Inflammatory macrophage treated with lipopolysaccharide for 4 hours (primary cell): Measurements from ENCODE around the gene MST1R.
"Not testable (repeated sequence)": the region's sequence is repeated elsewhere in the genome, so short reads cannot be mapped to it uniquely, and the experiment has no call there.

Experiments used
- DNase-seq: peaks from one replicate; pipeline ENCODE4 v3.0.0-alpha.2; 2020

MST1R gene

DNA sequence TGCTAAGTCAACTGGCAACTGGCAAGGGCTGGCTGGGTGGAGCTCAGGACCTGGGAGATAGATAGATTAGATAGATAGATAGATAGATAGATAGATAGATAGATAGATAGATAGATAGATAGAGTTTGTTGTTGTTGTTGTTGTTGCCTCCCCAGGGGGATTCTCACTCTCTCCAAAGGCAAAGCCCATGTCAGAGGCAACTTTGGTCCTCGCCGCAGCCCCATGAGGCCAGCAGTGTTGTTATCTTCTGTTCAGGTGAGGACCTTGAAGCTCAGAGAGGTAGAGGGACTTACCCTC is 7.4 kb upstream of the MST1R start:
- no peak for DNase-seq

DNA sequence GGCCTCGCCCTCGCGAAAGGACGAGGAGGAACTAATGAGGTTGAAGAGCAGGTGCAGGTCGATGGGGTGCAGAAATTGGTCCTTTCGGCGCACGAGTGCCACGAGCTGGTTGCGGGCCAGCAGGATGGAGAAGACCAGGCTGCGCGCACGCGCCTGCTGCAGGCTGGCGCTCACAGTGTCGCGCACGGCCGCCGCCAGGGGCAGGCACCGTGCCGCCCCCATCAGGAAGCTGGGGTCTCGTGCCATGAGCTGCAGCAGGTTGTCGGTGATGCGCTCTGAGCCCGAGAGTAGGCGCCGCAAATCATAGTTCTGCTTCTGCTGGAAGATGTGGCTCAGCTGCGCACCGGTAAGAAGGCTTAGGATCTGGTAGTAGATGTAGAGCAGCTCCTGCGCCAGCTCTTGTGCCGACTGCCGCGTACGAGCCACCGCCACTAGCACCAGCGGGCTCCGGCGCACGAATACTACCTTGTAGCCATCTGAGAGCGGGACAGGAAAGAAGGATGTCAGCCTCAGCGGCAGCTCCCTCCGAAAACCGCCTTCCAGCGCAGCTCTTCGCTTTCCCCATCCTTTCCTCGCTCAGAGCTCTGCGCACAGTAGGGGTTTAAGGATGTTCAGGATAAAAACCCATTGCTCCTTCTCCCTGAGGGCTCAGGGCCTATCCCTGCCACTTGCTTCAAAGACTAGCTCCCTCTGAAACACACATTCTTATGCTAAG is 6.9 kb upstream of the MST1R start:
- DNase-seq, result no peak

DNA sequence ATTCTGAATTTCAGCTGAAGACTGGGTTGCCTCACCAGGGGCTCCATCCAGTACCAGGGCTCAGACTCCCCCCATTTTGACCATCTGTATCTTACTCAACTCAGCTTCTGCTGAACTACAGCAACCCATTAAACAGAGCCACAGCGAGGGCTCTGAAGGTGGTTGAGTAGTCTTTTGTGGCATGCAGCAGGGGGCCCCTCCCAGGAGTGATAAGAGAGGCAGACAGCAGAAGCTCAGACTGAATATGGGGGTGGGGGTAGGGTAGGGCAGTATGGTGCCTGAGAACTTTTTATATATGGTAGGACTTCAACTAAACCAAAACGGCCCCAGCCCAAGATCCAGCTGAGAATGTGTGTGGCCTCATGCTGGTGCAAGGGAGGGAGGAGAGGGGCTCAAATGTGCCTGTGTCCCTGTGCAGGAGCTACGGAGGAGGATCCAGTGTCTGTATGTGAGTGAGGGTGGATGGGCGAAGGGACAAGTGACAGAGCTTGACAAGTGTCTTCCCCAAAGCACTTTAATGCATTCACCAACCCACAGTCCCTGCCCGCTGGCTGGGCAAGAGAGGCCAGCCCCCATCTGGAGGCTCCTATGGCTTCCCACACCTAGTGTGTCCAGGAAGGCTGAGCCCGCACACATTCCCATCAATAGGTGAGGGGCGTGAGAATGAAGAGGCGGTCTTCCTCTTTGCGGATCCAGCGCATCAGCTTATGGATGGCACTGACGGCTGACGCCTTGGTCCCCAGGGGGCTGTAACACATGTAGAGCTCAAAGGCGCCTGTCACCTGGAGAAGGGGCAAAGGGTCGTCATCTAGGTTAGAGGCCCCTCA is 4.9 kb upstream of the MST1R start:
- no peak for DNase-seq

DNA sequence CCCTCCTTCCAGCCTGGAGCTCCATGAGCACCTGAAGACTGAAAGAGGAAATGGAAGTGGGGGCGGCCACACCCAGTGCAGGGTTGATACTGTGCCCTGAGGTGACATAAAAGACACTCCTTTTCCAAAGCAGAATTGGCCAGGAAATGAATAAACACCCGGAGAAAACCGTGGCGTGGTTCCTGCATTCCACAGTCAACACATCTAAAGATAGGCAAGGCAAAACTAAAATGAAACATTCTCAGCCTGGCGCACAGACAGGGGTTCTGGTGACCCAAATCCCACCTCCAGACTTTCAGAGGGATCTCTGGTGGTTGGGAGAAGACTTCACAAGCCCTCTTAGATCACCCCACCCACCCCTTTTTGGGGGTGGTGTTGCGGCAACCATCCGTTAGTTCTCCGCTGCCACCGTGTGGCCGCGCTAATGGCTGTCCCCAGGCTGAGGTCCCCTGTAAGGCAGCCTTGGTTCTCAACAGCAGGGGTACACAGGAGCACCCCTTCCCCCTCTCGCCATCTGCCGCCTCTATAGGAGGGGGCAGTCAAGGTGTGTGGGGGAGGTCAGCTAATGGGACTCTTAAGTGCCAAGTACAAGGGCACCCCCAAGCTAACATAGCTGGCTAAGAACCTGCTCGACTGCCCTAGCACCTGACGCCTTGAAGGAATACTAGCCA is 2.5 kb upstream of the MST1R start:
- DNase-seq, result peak; percentile 65

DNA sequence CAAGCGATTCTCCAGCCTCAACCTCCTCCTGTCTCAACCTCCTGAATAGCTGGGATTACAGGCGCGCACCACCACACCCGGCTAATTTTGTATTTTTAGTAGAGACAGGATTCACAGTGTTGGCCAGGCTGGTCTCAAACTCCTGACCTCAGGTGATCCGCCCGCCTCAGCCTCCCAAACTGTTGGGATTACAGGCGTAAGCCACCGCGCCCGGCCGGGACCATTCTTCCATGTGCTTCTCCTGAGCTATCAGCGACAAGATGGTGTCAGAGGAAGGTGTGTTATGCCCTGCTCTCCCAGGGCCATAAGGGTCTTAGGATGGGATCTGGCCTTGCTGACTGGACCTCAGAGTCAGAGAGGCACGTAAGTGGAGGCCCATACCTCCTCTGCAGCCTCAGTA is 775 bp upstream of the MST1R start:
- not testable (repeated sequence) for DNase-seq

DNA sequence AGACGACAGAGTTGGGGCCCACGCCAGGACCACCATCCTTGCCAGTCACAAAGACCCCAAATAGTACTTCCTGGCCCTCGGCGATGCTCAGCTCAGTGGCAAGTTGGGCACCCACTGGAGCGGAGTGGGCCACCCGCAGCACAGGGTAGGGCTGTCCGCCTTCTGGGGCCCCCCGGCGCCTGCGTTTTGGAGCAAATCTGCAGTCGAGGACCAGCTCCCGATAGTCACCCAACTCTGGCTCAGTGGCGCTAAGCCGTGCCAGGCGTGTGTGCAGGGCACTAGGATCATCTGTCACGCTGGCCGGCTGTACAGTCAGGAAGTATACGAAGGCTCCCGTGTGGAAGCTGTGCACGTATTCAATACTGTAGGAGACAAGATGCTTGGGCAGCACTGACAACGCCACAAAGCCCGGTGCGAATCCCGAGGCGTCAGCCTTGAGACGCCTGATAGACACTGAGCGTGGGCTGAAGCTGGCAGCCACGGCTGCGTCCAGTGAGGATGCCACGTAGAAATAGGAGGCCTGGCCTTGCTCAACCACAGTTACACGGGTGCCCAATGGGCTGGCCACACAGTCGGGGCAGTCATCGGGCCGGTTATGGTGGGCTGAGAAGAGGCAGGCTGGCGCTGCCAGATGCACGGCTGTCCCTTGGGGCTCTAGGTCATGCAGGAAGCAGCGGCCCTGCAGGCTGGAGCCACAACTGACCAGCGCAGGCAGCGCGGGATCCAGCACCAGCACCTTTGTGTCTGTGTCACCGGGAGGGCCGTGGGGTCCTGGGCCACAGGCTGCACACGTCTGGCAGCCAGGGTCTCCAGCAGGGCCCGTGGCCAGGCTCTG is 945 bp downstream of the MST1R start:
- no peak for DNase-seq

DNA sequence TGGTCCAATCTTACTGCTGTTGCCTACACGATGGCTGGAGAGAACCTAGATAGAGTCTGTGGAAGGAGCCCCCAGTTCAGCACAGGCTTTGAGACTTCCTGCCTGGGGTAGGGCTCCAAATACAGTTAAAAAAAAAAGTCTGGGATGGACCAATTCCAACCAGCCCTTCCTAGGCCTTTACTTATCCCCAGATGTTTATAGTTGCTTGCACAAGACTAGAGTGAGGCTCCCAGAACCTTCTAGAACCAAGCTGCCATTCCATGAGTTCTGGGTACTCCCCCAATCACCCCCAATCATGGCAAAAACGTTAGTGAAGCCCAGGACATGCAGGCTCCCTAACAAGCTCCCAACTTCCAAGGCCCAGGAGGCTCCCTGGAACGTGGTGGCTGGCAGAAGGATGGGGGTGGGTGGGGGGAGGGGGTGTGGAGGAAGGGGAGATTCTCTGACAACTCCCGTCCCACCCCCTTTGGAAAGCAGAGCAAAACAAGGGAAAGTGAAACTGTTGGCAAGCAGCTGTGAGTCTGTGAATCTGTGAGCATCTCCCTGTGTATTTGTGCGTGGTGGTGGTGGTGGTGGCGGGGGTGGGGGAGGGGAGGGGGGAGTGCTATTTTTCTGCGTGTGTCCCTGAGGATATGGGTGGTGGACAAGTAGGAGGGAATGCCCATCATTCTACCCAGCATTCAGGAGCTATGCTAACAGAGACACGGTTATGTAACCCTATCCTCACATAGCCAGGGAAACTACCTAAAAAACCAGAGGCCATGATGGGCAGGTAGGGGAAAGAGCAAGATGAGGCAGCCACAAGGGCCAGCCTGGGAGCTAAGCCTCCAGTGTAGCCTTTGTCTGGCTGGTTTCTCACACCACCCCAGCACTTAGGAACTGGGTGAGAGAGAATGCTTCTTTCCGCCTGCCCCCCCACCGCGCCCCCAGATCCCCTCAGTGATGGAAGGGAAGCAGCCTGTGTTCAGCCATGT is 2.0 kb downstream of the MST1R start:
- DNase-seq, result no peak

DNA sequence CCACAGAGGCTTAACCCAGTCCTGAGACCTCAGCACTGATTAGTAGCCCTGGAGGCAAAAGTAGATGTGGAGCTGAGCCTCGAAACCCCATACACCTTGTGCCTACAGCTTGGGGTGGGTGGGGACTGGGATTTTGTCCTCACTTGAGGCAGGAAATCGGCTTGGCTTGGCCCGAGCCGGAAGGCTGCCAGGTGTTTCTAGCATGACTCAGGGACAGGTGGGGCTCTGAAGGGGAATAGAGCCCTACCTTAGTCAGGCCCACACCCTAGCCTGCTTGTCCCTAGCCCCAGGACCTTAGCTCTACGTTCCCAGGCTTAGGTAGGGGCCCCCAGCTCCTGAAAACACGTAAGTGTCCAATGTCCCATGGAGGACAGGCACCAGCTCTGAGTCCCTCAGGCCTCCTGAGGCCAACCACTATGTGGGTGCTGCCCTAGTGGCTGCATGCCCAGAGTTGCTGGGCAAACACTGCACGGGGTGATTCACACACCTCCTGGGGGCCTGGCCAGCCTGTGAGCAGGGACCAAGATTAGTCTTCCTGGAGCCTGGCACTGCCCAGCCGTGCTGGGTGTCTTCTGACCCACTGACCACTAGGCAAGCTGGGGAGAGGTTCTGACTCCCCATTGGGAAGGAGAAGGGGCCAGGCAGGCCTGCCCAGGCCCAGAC is 3.1 kb downstream of the MST1R start:
- no peak for DNase-seq

DNA sequence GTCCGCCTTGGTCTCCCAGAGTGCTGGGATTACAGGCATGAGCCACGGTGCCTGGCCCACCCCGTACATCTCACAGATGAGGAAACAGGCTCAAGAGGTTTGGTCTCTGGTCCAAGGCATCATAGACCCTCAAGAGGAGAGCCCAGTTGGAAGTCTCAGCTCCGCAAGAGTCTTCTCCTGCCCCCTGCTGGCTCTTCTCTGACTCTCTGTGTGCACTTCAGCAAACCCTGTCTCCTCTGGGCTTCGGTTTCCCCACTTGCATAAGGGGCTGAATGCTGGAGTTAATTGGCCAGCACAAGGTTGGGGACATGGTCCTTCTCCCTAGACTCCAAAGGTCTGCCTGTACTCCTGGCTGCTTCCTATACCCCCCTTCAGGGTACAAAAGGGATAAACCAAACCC is 3.9 kb downstream of the MST1R start:
- no peak for DNase-seq

DNA sequence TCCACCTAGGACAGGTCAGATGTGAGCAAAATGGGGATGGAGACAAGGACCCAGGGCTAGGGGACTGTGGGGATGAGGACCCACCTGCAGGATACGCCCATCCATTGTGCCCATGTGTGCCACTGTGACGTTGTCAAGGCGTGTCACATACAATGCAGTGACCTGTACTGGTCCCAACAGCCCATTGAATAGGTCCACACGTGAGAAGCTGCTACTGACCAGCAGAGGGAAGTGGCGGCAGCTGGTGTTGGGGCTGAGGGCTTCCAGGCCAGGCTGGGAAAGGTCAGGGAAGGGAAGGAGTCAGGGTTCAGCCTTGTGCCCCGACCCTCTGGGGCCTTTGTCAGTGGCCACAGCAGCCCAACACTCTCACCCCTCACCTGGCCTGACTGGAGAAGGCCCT is 4.7 kb downstream of the MST1R start:
- no peak for DNase-seq

DNA sequence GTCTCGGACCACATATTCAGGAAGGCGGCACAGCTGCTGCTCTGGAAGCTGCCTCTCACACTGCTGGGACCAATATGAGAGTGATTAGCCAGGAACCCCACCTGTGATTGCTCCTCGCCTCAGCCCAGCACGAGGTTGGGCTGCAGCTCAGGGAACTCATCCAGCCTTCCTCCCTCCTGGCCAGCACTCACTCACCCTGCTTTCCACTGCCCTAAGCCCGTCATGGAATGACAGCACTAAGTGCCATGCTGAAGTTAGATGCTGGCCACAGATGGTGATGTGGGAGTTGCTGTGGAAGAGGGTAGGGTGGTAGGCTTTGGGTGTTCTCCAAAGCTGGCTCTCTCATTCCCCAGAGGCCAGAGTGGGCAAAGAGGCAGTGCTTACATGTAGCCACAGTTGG is 7.3 kb downstream of the MST1R start:
- DNase-seq, result no peak

DNA sequence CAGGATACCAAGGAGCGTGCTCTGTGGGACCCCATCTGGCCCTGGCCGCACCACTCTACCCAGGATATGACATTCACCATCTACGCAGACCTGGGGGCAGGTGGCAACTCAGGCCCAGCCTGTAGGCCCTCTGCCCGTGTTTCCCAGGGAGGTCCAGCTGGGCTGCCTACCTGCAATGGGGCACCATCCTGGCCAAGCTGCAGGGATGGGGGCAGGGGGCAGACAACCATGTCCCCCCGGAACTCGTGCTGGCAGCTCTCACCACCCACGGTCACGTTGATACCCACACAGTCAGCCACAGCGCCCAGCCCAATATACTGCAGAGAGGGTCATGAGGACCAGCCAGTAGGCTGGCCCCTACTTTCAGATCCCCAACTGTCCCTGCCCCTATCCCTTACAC is 7.9 kb downstream of the MST1R start:
- no peak for DNase-seq

DNA sequence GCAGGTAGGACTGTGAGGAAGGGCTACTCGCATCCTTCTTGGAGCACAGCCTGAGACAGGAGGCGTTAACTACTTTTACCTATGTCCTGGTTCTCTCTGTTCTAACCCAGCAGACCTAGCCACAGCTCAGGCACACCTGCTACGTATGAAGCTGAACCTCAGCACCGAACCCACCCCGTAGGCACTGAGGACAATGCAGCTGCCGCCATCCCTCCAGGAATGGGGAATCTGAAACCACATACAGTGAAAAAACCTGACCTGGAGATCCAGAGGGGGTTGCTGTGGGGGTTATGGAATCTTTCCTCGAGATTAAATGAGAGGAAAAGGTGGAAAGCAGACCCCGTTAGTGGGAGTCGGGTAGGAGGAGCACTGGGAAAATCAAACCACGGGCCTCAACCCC is 14.4 kb downstream of the MST1R start:
- no peak for DNase-seq

DNA sequence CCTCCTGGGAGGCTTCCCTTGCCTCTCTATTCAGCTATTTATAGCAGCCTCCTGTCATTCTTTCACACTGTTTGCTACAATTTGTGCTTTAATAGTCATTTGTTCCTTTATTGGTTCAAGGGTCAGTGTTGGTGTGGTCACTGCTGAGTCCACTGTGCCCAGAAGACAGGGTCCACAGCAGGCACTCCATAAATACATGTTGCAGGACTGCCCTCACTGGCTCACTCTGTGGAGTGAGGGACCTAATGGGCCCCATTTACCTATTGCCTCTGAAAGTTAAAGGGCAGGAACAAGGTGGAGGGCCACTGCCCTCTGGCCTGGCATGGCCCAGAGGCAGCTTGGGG is 16.8 kb downstream of the MST1R start:
- no peak for DNase-seq

DNA sequence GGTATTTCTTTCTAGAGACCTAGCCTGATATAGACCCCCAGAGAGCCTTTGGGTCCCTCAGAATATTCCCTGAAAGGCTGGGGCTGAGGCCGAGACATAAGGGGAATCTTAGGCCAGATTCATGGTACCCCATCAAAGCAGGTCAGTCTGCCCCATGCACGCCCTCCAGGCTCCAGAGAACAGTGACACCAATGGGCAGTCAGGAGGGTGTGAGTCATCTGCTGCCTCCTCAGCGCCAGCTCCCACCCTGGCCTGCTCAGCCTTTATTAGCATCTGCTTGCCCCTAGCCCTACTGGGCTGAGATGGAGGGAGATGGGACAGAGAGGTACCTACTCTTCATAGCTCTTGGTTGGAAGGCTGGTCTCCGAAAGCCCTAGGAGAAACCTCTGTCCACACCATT is 19.7 kb downstream of the MST1R start:
- no peak for DNase-seq

DNA sequence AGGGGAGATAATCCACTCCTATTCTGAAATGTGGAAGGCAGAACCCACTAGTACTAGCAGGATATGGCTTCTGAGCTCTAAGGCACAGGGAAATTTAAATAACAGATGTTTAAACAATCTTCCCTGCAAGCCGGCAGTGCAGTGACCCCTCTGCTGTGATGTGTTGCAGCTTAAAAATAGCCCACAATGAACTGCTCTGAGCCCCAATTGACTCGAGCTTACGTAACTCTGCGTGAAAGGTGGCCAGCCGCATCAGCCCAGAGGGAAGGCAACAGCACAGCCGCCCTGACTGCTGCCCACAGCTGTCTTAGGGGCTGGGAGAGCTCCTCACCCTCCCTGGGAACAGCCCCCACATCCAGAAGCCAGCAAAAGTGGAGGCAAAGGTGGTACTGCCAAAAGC is 21.5 kb downstream of the MST1R start:
- DNase-seq, result no peak

DNA sequence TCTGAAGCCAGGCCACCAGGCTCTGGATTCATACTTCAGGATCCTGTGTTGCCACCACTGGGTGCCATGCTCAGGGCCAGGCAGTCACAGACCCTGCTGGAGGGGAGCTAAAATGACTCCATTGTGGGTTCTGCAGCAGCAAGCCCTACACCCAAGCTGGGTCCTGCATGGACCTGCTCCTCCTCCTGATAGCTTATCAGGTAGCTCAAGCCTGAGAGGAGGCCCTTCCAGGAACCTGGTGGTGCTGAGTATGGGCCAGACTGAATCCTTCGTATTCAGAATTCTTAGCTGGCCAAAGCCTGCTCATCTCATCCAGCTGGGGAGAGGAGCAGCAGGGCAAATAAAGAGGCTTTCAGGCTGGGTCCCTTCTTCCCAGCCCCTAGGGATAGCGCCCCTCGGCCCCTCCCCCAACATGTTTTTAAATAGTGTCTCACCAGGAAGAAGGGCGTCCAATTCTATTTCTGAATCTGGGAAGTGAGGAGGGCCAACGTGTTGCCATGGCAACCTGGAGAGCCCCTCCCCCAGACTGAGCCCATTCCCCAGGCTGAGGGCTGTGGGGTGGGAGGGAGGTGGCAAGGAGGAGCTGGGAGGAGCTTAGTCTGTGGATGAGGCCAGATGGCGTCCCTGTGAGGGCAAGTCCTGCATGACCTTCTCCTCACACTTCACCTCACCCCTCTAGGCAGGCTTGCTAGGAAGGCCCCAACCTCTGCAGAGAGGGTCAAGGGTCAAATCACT is 22.9 kb downstream of the MST1R start:
- no peak for DNase-seq

DNA sequence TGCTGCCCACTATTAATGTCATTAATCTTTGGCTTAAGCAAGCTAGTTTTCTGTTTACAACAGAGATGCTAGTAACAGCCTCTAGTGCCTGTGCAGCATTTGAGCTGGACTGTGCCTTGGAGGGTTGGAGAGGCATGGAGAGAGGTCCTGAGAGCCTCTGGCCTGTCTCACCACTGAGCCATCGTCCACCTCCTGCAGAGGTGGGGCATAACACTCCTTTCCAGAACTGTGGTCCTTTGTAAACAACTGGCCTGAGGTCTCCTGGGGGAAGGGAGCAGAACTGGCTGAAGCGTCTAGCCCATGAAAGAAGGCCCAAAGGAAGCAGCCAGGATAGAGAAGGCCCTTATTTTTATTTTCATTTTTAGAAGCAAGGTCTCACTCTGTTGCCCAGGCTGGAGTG is 24.0 kb downstream of the MST1R start:
- DNase-seq, result no peak

DNA sequence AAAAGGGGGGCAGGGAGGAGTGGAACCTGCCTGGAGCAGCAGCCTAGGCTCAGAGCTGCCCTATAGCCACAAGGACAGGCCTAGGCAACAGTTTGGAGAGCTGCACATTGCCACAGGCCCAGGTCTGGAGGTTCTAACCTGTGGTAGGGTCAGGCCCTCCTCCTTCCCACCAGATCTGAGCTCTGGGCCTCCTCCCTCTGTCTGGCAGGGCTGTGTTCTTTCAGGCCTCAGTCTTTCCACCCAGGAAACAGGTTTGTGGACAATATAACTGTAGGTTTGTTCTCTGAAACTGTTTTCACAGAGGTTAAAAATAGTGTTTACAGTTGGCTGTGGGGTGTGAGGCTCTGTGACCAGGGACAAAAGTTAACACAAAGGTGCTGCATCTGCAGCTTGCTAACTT is 25.0 kb downstream of the MST1R start:
- no peak for DNase-seq

DNA sequence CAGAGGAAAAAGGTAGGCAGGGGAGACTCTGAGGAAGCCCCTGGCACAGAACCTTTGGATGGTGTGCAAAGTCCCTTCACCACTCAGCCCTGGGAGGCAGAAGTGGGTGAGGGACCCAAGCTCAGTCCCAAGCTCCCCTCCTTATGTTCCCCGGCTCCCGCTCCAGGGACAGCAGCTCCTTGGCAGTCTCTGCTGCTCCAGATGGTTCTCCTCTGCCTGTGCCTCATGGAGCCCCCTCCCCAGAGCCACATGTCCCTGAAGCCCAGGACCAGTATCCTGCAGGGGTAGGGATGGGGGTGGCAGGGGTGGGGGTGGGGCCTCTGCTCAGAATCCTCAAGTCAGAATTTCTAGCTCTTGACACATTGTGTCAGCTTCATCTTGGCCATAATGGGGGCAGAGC is 26.0 kb downstream of the MST1R start:
- no peak for DNase-seq

DNA sequence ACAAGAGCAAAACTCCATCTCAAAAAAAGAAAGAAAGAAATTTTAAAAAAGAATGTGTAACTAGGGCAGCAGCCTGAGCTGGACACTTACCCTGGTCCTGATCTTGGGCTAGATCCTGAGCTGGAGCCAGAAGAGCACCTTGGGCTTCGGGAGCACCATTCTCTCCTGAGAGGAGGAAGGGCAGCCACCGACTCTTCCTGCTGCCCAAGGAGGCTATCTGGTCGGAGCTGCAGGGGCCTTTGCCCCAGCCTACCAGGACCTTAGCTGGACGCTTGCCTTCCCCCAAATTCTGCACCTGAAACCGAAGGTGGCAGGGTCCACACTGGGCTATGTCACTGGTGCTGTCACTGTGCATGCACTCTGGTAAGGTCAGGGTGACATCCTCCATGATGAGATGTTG is 27.1 kb downstream of the MST1R start:
- no peak for DNase-seq
